ENCODE measurements around the gene AMN1.
"Not testable (repeated sequence)": the region's sequence is repeated elsewhere in the genome, so short reads cannot be mapped to it uniquely, and the experiment has no call there.

Gene AMN1

GRCh38 chr12:31669582-31669981 lies 59.2 kb downstream of the AMN1 start:
- not testable (repeated sequence) for H3K36me3 ChIP-seq (ENCODE audit: insufficient read depth, low read length)

DNA sequence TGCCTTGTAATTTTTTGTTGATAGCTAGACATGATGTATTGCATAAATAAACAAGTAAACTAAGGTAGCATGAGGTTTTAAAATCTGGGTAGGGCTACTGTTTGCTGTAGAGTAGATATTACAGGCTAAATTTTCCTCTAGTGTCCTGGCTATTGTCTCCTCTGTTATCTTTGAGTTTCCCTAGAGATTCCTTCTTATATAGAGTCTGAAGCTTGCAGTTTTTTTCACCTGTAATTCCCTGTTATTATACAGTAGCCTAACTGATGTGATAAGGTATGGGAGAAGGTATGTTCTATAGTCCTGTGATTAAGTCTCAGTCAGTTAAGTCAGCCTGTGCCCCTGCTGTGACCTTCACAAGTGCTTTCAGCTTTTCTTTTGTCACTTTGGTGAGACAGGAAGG lies 59.8 kb downstream of the AMN1 start:
- Histone ChIP-seq H3K36me3 (ENCODE audit: insufficient read depth, low read length) (no peaks in the 10 kb centered on the region), H3K9me3 (ENCODE audit: low read length) (peaks cover 9% of the 10 kb centered on the region), H3K27ac (ENCODE audit: low read depth, low read length) (no peak overlapping the region), H3K27me3 (ENCODE audit: control insufficient read depth in 1 of 2, insufficient read depth in 2 of 2, low read length in 2 of 2) (no peaks in the 10 kb centered on the region), H3K9ac (ENCODE audit: low read length) (no peak overlapping the region), H3K4me1 (ENCODE audit: insufficient read depth, low read length) (no peaks in the 10 kb centered on the region), H3K4me3 (ENCODE audit: low read depth in 1 of 2, low read length in 2 of 2) (no peak overlapping the region)

More at GRCh38 chr12:31669582-31669981, 59.2 kb downstream of the AMN1 start:
- not testable (repeated sequence) for H3K4me1 ChIP-seq (ENCODE audit: insufficient read depth, low read length); H3K9me3 ChIP-seq (ENCODE audit: low read length); H3K4me3 ChIP-seq (ENCODE audit: low read depth in 1 of 2, low read length in 2 of 2); H3K27ac ChIP-seq (ENCODE audit: low read depth, low read length); H3K27me3 ChIP-seq (ENCODE audit: control insufficient read depth in 1 of 2, insufficient read depth in 2 of 2, low read length in 2 of 2); H3K9ac ChIP-seq (ENCODE audit: low read length)

GRCh38 chr12:31664038-31664437 lies 64.8 kb downstream of the AMN1 start:
- no peaks in the 10 kb centered on the region for H3K36me3 ChIP-seq (ENCODE audit: insufficient read depth, low read length)
- no peak overlapping the region for H3K27ac ChIP-seq (ENCODE audit: low read depth, low read length)
- H3K27me3 ChIP-seq (ENCODE audit: control insufficient read depth in 1 of 2, insufficient read depth in 2 of 2, low read length in 2 of 2), result no peaks in the 10 kb centered on the region
- no peaks in the 10 kb centered on the region for H3K4me1 ChIP-seq (ENCODE audit: insufficient read depth, low read length)
- no peak overlapping the region for H3K9ac ChIP-seq (ENCODE audit: low read length)
- H3K4me3 ChIP-seq (ENCODE audit: low read depth in 1 of 2, low read length in 2 of 2), result no peak overlapping the region
- peaks cover 5% of the 10 kb centered on the region for H3K9me3 ChIP-seq (ENCODE audit: low read length)

DNA sequence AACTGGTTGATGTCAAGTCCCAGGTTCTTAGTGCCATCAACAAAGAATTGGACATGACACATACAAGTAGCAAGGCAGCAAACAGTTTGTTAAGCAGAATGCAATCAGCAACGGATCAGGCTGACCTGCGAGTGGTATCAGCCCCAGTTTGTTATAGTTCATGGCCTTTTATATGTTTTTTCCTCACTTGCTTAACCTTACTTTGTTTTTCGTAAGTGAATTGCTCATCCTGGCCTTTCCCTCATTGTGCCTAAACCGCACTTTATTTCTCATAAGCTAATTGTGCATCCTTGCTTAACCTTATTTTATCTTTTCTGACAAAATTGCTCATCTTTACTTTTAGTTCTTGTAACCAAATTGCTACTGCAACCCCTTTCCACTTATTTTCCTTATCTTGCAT lies 65.2 kb downstream of the AMN1 start:
- Histone ChIP-seq H3K27ac (ENCODE audit: low read depth, low read length) (no peak overlapping the region), H3K9ac (ENCODE audit: low read length) (no peak overlapping the region), H3K4me3 (ENCODE audit: low read depth in 1 of 2, low read length in 2 of 2) (no peak overlapping the region), H3K4me1 (ENCODE audit: insufficient read depth, low read length) (peaks cover under 1% of the 10 kb centered on the region), H3K36me3 (ENCODE audit: insufficient read depth, low read length) (no peaks in the 10 kb centered on the region), H3K27me3 (ENCODE audit: control insufficient read depth in 1 of 2, insufficient read depth in 2 of 2, low read length in 2 of 2) (no peaks in the 10 kb centered on the region), H3K9me3 (ENCODE audit: low read length) (peaks cover under 1% of the 10 kb centered on the region)

DNA sequence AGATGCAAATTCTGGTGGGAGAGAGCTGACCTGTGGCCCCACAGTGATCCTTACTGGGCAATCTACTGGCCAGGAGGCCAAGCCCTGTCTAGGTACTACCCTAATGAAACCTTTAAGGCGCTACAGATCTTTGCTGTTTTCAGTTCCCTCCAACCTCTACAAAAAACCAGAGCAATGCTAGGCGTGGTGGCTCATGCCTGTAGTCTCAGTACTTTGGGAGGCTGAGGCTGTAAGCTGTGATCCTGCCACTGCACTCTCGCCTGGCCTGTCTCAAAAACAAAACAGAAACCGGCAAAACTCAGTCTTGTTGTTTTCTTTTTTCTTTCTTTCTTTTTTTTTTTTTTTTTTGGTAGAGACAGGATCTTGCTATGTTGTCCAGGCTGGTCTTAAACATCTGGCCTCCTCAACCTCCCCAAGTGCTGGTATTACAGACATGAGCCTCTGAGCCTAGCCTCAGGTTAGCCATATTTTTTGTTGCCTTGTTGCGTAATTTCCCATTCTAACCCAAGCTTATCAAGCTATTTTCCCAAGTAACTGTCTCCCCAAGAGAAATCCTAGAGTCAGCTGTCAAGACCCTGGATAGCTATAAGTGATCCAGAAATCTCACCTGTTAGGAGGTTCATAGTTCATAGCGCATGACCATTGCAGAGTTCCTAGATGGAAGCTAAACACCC lies 66.5 kb downstream of the AMN1 start:
- no peak overlapping the region for H3K9ac ChIP-seq (ENCODE audit: low read length)
- H3K27ac ChIP-seq (ENCODE audit: low read depth, low read length), result no peak overlapping the region
- no peaks in the 10 kb centered on the region for H3K36me3 ChIP-seq (ENCODE audit: insufficient read depth, low read length)
- no peaks in the 10 kb centered on the region for H3K27me3 ChIP-seq (ENCODE audit: control insufficient read depth in 1 of 2, insufficient read depth in 2 of 2, low read length in 2 of 2)
- peaks cover 4% of the 10 kb centered on the region for H3K4me1 ChIP-seq (ENCODE audit: insufficient read depth, low read length)
- no peak overlapping the region for H3K4me3 ChIP-seq (ENCODE audit: low read depth in 1 of 2, low read length in 2 of 2)
- no peaks in the 10 kb centered on the region for H3K9me3 ChIP-seq (ENCODE audit: low read length)

GRCh38 chr12:31659087-31659942 lies 69.5 kb downstream of the AMN1 start, which contains the start of gene ETFBKMT:
Gene ETFBKMT, plus strand, starts transcription at chr12:31659688. Its CDS starts 2,266 bp downstream, at chr12:31661954.
- Histone ChIP-seq H3K27ac (ENCODE audit: low read depth, low read length) (peak within 1 kb of the TSS; percentile 95), H3K4me1 (ENCODE audit: insufficient read depth, low read length) (peaks cover 4% of the 10 kb centered on the region), H3K9ac (ENCODE audit: low read length) (peak within 1 kb of the TSS; percentile 92), H3K4me3 (ENCODE audit: low read depth in 1 of 2, low read length in 2 of 2) (peak within 1 kb of the TSS; percentile 51 to 96), H3K36me3 (ENCODE audit: insufficient read depth, low read length) (no peaks in the 10 kb centered on the region), H3K27me3 (ENCODE audit: control insufficient read depth in 1 of 2, insufficient read depth in 2 of 2, low read length in 2 of 2) (no peaks in the 10 kb centered on the region), H3K9me3 (ENCODE audit: low read length) (no peaks in the 10 kb centered on the region)

GRCh38 chr12:31658471-31659086 lies 70.2 kb downstream of the AMN1 start:
- Histone ChIP-seq H3K4me3 (ENCODE audit: low read depth in 1 of 2, low read length in 2 of 2) (peak overlapping the region; percentile 51 to 96), H3K27ac (ENCODE audit: low read depth, low read length) (peak overlapping the region; percentile 95), H3K27me3 (ENCODE audit: control insufficient read depth in 1 of 2, insufficient read depth in 2 of 2, low read length in 2 of 2) (no peaks in the 10 kb centered on the region), H3K36me3 (ENCODE audit: insufficient read depth, low read length) (no peaks in the 10 kb centered on the region), H3K9ac (ENCODE audit: low read length) (peak overlapping the region; percentile 92), H3K4me1 (ENCODE audit: insufficient read depth, low read length) (peaks cover 4% of the 10 kb centered on the region), H3K9me3 (ENCODE audit: low read length) (no peaks in the 10 kb centered on the region)

DNA sequence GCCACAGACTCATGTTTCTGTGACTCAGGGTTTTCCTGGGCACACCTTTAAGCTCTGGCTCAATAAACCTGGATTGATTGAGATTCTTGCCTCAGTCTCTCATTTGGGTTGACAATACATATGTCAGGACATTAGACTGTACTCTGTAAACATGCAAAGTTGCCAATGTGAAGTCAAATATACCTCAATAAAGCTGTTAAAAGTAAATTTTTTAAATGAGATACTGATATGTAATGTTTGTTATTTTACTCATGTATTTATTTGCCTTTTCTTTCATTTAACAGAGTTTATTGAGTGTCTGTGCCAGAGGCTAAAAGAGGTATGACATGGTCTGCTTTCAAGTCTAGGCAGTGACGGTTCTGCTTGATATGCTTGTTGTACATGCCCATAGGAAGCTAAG lies 73.0 kb downstream of the AMN1 start:
- no peak overlapping the region for H3K4me3 ChIP-seq (ENCODE audit: low read depth in 1 of 2, low read length in 2 of 2)
- no peaks in the 10 kb centered on the region for H3K36me3 ChIP-seq (ENCODE audit: insufficient read depth, low read length)
- H3K9me3 ChIP-seq (ENCODE audit: low read length), result no peaks in the 10 kb centered on the region
- no peaks in the 10 kb centered on the region for H3K27me3 ChIP-seq (ENCODE audit: control insufficient read depth in 1 of 2, insufficient read depth in 2 of 2, low read length in 2 of 2)
- no peak overlapping the region for H3K9ac ChIP-seq (ENCODE audit: low read length)
- H3K4me1 ChIP-seq (ENCODE audit: insufficient read depth, low read length), result peaks cover 11% of the 10 kb centered on the region
- no peak overlapping the region for H3K27ac ChIP-seq (ENCODE audit: low read depth, low read length)

GRCh38 chr12:31655208-31655607 lies 73.6 kb downstream of the AMN1 start:
- no peak overlapping the region for H3K9ac ChIP-seq (ENCODE audit: low read length)
- H3K9me3 ChIP-seq (ENCODE audit: low read length), result no peaks in the 10 kb centered on the region
- H3K27ac ChIP-seq (ENCODE audit: low read depth, low read length), result no peak overlapping the region
- H3K4me3 ChIP-seq (ENCODE audit: low read depth in 1 of 2, low read length in 2 of 2), result no peak overlapping the region
- H3K4me1 ChIP-seq (ENCODE audit: insufficient read depth, low read length), result peaks cover 11% of the 10 kb centered on the region
- H3K36me3 ChIP-seq (ENCODE audit: insufficient read depth, low read length), result no peaks in the 10 kb centered on the region
- H3K27me3 ChIP-seq (ENCODE audit: control insufficient read depth in 1 of 2, insufficient read depth in 2 of 2, low read length in 2 of 2), result no peaks in the 10 kb centered on the region

DNA sequence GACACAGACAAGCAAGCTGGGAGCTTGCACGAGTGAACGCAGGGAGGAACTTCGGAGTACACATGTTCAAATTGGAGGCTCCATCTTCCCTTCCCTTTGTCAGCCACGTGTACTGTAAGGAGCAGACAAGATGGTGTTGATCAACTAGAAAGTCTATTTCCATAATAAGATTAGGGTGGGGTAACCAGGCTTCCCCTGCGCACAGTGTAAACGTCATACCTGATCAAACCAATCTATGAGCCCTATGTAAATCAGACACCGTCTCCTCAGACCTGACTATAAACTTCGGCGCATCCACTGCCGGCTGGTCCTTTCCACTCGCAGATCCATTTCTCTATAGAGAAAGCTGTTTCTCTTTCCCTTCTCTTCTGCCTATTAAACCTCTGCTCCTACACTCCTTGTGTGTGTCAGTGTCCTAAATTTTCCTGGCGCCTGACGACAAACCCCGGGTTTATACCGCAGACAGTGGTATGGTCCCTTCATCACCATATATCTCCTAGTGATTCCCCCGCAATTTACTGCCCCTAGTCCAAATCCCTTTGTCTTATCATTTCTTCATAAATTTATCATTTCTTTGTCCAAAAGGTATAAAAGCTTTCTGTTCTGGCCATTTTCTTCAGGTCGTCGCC lies 76.8 kb downstream of the AMN1 start:
- Histone ChIP-seq H3K9ac (ENCODE audit: low read length) (no peak overlapping the region), H3K27me3 (ENCODE audit: control insufficient read depth in 1 of 2, insufficient read depth in 2 of 2, low read length in 2 of 2) (no peaks in the 10 kb centered on the region), H3K4me1 (ENCODE audit: insufficient read depth, low read length) (peaks cover 7% of the 10 kb centered on the region), H3K36me3 (ENCODE audit: insufficient read depth, low read length) (no peaks in the 10 kb centered on the region), H3K4me3 (ENCODE audit: low read depth in 1 of 2, low read length in 2 of 2) (peak overlapping the region in 1 of 2 donors; percentile 46), H3K9me3 (ENCODE audit: low read length) (no peaks in the 10 kb centered on the region), H3K27ac (ENCODE audit: low read depth, low read length) (no peak overlapping the region)

DNA sequence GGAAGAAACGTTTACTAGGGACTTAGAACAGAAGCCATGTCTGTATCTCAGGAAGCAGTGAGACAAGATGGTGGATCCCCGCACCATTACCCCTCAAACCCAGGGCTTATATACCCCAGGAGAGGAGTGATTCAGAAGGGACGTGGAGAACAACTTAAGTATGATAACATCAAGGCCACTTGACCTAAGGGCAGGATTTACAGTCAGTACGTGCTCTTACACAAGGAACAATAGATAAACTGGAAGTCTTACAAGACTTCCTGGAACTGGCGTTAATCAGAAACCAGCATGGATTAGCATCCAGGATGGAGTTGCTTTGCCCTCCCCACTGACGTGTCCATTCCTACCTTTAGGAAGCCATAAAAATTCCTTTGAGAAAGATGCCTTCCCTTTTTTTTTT lies 77.9 kb downstream of the AMN1 start:
- H3K9ac ChIP-seq (ENCODE audit: low read length), result no peak overlapping the region
- H3K4me1 ChIP-seq (ENCODE audit: insufficient read depth, low read length), result peaks cover 7% of the 10 kb centered on the region
- H3K9me3 ChIP-seq (ENCODE audit: low read length), result no peaks in the 10 kb centered on the region
- H3K27ac ChIP-seq (ENCODE audit: low read depth, low read length), result no peak overlapping the region
- no peak overlapping the region for H3K4me3 ChIP-seq (ENCODE audit: low read depth in 1 of 2, low read length in 2 of 2)
- no peaks in the 10 kb centered on the region for H3K27me3 ChIP-seq (ENCODE audit: control insufficient read depth in 1 of 2, insufficient read depth in 2 of 2, low read length in 2 of 2)
- H3K36me3 ChIP-seq (ENCODE audit: insufficient read depth, low read length), result no peaks in the 10 kb centered on the region
